Progenitor cell of endocrine pancreas (in vitro differentiated cells): Measurements from ENCODE around the gene MEX3D. TPM values are rescaled to one million over a fixed set of nuclear protein-coding genes. Genes with fewer than 3 reads are reported as not detected.

Experiments
- DNase-seq: peaks from one replicate; pipeline ENCODE4 v3.0.0; 2021; ENCODE audit warnings: low spot score; ENCODE audit not compliant: unreplicated experiment
- H3K27ac Mint-ChIP-seq: 2 replicates; pipeline ENCODE4 v1.8.0; 2021; ENCODE audit warnings: mild to moderate bottlenecking, moderate library complexity, mixed read lengths
- H3K27me3 Mint-ChIP-seq: 2 replicates; pipeline ENCODE4 v1.8.0; 2021; ENCODE audit warnings: mixed read lengths
- H3K36me3 Mint-ChIP-seq: 2 replicates; pipeline ENCODE4 v1.8.0; 2022; ENCODE audit warnings: mixed read lengths; ENCODE audit not compliant: insufficient read depth
- H3K4me1 Mint-ChIP-seq: 2 replicates; pipeline ENCODE4 v1.8.0; 2021; ENCODE audit warnings: low read depth, mixed read lengths
- H3K4me3 Mint-ChIP-seq: 2 replicates; pipeline ENCODE4 v1.8.0; 2021; ENCODE audit warnings: low read depth, mild to moderate bottlenecking, moderate library complexity, mixed read lengths
- H3K9me3 Mint-ChIP-seq: 2 replicates; pipeline ENCODE4 v1.8.0; 2021; ENCODE audit warnings: low read depth, mixed read lengths
- total RNA-seq: library from RNA; stranded (reverse); gene quantifications from 2 replicates; pipeline ENCODE4 v1.2.1, GENCODE V29; 2021
- TF ChIP-seq, protein P1 (sequence below): fragments of 200-600 bp; sonication (generic); IDR thresholded peaks from one replicate; pipeline ENCODE4 v1.5.0; 2021; ENCODE audit warnings: antibody characterized with exemption, mild to moderate bottlenecking; ENCODE audit not compliant: unreplicated experiment

MEX3D gene
- total RNA-seq, 1 donor from 2014 or later, result 124 TPM

DNA sequence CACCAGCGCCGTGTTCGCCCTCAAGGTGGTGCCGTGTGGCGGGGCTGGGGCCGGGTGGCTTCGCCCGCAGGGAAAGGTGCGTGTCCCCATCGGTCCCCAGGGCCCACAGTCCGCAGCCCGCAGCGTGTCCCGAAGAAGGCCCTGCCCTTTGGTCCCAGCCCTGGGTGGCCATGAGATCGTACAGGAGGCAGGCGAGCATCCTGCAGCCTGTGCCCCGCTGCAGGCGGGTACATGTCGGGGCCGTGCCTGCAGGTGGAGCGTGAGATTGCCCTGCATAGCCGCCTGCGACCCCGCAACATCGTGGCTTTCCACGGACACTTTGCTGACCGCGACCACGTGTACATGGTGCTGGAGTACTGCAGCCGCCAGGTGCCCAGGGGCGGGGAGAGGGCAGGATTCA is 42.8 kb downstream of the MEX3D start:
- peaks cover 4% of the 10 kb centered on the region for H3K4me1 Mint-ChIP-seq
- TF ChIP-seq, protein P1, sequence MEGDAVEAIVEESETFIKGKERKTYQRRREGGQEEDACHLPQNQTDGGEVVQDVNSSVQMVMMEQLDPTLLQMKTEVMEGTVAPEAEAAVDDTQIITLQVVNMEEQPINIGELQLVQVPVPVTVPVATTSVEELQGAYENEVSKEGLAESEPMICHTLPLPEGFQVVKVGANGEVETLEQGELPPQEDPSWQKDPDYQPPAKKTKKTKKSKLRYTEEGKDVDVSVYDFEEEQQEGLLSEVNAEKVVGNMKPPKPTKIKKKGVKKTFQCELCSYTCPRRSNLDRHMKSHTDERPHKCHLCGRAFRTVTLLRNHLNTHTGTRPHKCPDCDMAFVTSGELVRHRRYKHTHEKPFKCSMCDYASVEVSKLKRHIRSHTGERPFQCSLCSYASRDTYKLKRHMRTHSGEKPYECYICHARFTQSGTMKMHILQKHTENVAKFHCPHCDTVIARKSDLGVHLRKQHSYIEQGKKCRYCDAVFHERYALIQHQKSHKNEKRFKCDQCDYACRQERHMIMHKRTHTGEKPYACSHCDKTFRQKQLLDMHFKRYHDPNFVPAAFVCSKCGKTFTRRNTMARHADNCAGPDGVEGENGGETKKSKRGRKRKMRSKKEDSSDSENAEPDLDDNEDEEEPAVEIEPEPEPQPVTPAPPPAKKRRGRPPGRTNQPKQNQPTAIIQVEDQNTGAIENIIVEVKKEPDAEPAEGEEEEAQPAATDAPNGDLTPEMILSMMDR, result no peak
- H3K36me3 Mint-ChIP-seq, result no peaks in the 10 kb centered on the region
- H3K4me3 Mint-ChIP-seq, result no peak overlapping the region
- H3K9me3 Mint-ChIP-seq, result no peaks in the 10 kb centered on the region
- no peak overlapping the region for H3K27ac Mint-ChIP-seq
- no peak for DNase-seq
- peaks cover 57% of the 10 kb centered on the region for H3K27me3 Mint-ChIP-seq

DNA sequence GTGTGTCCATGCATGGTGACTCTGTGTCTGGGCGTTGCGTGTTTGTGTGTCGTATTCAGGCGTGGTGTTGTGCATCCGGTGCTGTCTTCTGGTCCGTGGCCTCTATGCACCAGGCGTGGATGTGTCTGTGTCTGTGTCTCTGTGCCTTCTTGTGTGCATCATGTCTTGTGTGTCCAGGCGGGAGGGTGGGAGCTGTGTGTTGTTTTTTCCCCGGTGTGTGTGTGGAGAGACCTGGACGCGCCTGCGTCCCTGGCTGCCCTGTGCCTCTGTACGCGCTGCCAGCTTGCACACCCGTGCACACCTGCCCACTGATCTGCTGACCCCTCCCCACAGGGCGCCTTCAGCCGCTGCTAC is 43.2 kb downstream of the MEX3D start:
- Mint-ChIP-seq H3K27me3 (peaks cover 53% of the 10 kb centered on the region), H3K4me3 (peak overlapping the region; percentile 40), H3K36me3 (no peaks in the 10 kb centered on the region), H3K4me1 (peaks cover 4% of the 10 kb centered on the region), H3K27ac (no peak overlapping the region), H3K9me3 (no peaks in the 10 kb centered on the region)
- TF ChIP-seq, protein P1, result no peak
- no peak for DNase-seq

DNA sequence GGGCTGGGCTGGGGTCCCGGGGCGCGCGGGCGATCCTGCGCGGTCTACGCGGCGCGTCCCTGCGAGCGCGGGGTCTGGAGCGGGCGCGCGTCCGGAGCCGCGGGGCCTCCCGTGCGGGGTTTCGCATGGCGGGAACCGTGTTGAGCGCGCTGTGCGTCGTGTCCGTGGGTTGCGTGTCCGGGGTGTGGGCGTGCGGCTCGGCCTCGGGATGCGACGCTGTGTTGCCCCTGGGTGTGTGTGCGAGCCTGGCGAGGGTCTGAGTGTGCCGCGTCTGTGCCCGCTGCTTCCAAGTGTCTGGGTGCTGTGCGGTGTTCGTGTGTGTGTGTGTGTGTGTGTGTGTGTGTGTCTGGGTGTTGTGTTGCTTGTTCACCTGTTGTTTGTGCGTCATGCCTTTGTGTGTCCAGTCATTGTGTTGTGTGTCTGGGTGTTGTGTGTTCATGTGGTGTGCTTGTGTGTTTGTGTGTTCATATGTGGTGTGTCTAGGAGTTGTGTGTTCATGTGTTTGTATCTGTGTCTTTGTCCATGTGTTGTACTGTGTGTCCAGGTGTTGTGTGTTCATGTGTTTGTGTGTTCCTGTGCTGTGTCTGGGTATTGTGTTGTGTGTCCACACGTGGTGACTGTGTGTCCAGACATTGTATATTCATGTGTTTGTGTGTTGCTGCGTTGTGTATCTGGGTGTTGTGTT is 43.7 kb downstream of the MEX3D start:
- Mint-ChIP-seq H3K4me1 (peaks cover 4% of the 10 kb centered on the region), H3K4me3 (peak overlapping the region; percentile 40), H3K27ac (peak overlapping the region; percentile 18), H3K9me3 (no peaks in the 10 kb centered on the region), H3K27me3 (peaks cover 55% of the 10 kb centered on the region), H3K36me3 (no peaks in the 10 kb centered on the region)
- DNase-seq, result no peak
- TF ChIP-seq, protein P1, result no peak

DNA sequence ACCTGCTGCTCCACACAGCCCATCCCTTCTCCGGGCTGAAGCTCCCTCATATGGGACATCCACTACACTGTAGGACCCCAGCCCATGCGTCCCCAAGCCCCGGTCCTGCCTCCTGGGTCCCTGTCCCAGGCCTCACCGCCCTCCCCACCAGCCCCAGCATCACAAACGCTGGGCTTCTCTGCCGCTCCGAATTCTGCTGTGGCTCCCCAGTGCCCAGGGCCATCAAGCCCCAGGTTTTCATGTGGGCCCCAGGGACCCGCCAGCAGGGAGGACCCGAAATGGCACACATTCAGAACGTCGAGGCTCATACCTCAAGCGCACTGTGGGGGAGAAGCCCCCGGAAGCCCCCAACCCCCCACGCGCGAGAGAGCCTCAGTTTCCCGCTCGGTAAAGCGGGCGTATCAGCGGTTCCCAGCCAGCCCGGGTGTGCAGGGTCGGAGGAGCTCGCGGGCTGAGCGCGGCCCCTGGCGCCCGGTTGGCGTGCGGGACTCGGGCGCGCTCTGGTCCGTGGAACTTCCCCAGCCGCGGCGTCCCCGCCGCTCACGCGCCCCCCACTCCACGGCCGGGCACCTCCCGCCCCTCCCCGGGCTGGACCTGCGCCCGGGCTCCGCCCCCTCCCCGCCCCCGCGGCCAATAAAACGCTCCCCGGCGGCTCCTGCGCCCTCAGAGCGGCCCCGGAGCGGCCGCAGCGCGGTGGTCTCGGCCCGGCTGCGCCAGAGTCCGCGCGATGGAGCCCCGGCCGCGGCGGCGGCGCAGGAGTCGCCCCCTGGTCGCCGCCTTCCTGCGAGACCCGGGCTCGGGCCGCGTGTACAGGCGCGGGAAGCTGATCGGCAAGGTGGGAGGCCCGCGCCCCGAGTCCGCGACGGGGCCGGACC is 44.5 kb downstream of the MEX3D start, which contains the start of gene PLK5:
PLK5 (plus strand) TSS at position 666 of the 875 bp plus-strand sequence. CDS start 2,920 bp downstream, outside the sequence.
- Mint-ChIP-seq H3K27ac (peak within 1 kb of the TSS; percentile 18), H3K4me1 (peaks cover 4% of the 10 kb centered on the region), H3K36me3 (no peaks in the 10 kb centered on the region), H3K9me3 (no peaks in the 10 kb centered on the region), H3K27me3 (peaks cover 57% of the 10 kb centered on the region), H3K4me3 (peak within 1 kb of the TSS; percentile 40)
- no peak for DNase-seq
- TF ChIP-seq, protein P1, result no peak

DNA sequence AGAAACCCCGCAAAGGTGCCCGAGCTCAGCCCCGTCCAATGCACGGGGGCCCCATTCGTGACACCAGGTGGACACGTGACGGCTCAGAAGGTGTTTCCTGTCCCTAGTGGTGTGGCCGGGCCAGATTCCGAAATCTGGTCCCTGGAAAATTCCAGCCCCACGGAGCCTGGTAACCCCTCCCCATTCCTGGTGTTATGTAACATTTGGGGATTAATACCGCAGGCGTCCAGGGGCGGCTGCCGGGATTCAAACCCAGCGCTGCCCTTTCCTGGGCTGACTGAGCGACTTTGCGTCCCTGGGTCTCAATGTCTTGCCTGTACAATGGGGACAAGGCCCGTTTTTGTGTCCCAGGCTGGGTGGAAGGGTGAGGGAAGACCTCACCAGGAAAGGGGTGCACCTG is 45.3 kb downstream of the MEX3D start:
- no peak for DNase-seq
- Mint-ChIP-seq H3K27ac (no peak overlapping the region), H3K9me3 (no peaks in the 10 kb centered on the region), H3K4me3 (no peak overlapping the region), H3K36me3 (no peaks in the 10 kb centered on the region), H3K4me1 (peaks cover 4% of the 10 kb centered on the region), H3K27me3 (peaks cover 64% of the 10 kb centered on the region)
- TF ChIP-seq, protein P1, result no peak
